Measurements from ENCODE around the gene TRIM40. TPM values are rescaled to one million over a fixed set of nuclear protein-coding genes. Genes with fewer than 3 reads are reported as not detected.

TRIM40 gene
- total and polyA plus RNA-seq, 4 donors: 0.08 to 0.20 TPM; not detected in 2

DNA sequence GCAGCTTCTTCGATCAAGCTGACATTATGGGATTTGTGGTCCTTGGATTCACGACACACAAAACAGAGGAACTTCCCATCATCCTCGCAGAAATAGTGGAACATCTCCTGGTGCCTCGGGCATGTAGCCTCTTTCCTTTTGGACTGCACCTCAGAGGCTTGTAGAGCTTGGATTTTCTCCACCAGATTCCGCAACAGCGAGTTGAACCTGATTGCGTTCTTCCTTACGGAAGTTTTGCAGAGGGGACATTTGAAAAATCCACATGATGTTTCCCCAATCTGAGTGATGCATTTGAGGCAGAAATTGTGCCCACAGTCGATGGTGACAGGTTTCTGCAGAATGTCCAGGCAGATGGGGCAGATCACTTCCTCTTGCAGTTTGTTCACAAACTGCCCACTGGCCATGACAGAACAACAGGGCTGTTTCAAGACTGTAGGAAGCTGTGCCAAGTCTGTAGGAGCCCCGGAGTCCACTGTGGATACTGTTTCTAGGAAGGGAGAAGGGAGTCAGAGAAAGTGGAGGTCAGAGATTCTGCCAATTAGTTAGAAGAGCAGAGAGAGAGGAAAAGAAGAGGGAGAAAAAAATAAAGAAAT is 23.4 kb upstream of the TRIM40 start:
- no peaks in the 10 kb centered on the region for H3K9me3 ChIP-seq (ENCODE audit: control insufficient read depth in 4 of 4, insufficient read depth in 3 of 4, low read length in 3 of 4)
- H3K27ac ChIP-seq (ENCODE audit: low read depth in 1 of 2, low read length in 1 of 2): no peak overlapping the region
- ATAC-seq (ENCODE audit: insufficient read depth, low FRiP score) (no peak), DNase-seq (no peak)
- TF ChIP-seq, protein P1, sequence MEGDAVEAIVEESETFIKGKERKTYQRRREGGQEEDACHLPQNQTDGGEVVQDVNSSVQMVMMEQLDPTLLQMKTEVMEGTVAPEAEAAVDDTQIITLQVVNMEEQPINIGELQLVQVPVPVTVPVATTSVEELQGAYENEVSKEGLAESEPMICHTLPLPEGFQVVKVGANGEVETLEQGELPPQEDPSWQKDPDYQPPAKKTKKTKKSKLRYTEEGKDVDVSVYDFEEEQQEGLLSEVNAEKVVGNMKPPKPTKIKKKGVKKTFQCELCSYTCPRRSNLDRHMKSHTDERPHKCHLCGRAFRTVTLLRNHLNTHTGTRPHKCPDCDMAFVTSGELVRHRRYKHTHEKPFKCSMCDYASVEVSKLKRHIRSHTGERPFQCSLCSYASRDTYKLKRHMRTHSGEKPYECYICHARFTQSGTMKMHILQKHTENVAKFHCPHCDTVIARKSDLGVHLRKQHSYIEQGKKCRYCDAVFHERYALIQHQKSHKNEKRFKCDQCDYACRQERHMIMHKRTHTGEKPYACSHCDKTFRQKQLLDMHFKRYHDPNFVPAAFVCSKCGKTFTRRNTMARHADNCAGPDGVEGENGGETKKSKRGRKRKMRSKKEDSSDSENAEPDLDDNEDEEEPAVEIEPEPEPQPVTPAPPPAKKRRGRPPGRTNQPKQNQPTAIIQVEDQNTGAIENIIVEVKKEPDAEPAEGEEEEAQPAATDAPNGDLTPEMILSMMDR (IDR thresholded peaks at IDR 0.05; ENCODE audit: control extremely low read depth, extremely low read depth): no peak
- H3K27me3 ChIP-seq (ENCODE audit: control insufficient read depth in 3 of 3, insufficient read depth in 3 of 3, low read length in 2 of 3): peaks cover 0 to 65% (median 46%) of the 10 kb centered on the region in 3 donors
- H3K9ac ChIP-seq (ENCODE audit: insufficient read depth in 1 of 2, low read length in 2 of 2): no peak overlapping the region
- no peaks in the 10 kb centered on the region for H3K4me1 ChIP-seq (ENCODE audit: control insufficient read depth in 5 of 5, insufficient read depth in 5 of 5, low read length in 5 of 5)
- no peak overlapping the region for H3K4me3 ChIP-seq
- WGBS, 2 donors: 80 to 81% methylated on average over 10 of the region's 10 CpGs
- no peaks in the 10 kb centered on the region for H3K36me3 ChIP-seq (ENCODE audit: control insufficient read depth in 4 of 4, insufficient read depth in 4 of 4, low read length in 4 of 4)

DNA sequence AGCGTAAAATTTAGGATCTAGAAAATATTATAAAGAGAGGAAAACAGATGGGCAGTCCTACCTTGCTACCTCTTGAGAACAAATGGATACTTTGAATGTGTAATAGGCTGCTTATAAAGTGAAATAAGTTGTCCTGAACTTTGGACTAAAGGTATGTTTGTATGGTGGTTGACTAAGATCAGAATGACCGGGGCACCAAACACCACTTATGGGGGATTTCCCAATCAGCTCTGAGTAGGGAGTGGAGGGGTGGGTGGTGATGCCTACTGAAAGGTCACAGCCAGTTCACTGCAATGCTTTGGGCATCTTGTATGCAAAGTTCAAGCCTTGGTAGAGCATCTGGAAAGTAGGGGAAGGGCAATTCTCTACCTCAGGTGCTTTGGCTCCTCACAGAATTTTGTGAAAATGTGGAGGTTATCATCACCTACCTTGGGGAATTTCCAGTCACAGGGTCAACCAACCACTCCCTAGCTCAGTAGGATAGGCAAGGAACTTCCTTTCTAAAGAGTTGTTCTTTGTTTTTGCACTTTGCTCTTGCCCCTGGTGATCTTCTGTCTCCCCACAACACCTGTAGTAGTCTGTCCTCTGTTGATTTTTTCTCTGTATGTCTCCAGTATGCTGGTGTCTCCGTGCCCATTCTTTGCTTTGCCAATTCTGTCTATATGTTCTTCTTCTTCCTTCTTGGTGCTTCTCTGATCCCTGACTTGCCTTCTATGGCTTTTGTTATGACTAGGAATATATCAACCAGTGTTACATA is 22.8 kb upstream of the TRIM40 start, which contains the start of gene TRIM31:
Gene TRIM31, minus strand, starts transcription at position 88 of the 757 bp plus-strand sequence. CDS start 285 bp downstream, outside the sequence.
- 67 to 75% methylated on average over 3 of the region's 3 CpGs for WGBS, 2 donors
- ATAC-seq (ENCODE audit: insufficient read depth, low FRiP score) (no peak), DNase-seq (no peak)
- H3K36me3 ChIP-seq (ENCODE audit: control insufficient read depth in 4 of 4, insufficient read depth in 4 of 4, low read length in 4 of 4): no peaks in the 10 kb centered on the region
- no peak within 1 kb of the TSS for H3K9ac ChIP-seq (ENCODE audit: insufficient read depth in 1 of 2, low read length in 2 of 2)
- H3K4me3 ChIP-seq: no peak within 1 kb of the TSS
- no peak within 1 kb of the TSS for H3K27ac ChIP-seq (ENCODE audit: low read depth in 1 of 2, low read length in 1 of 2)
- H3K9me3 ChIP-seq (ENCODE audit: control insufficient read depth in 4 of 4, insufficient read depth in 3 of 4, low read length in 3 of 4): no peaks in the 10 kb centered on the region
- H3K4me1 ChIP-seq (ENCODE audit: control insufficient read depth in 5 of 5, insufficient read depth in 5 of 5, low read length in 5 of 5): no peaks in the 10 kb centered on the region
- H3K27me3 ChIP-seq (ENCODE audit: control insufficient read depth in 3 of 3, insufficient read depth in 3 of 3, low read length in 2 of 3): peaks cover 0 to 59% (median 43%) of the 10 kb centered on the region in 3 donors
- TF ChIP-seq, protein P1 (IDR thresholded peaks at IDR 0.05; ENCODE audit: control extremely low read depth, extremely low read depth): no peak

DNA sequence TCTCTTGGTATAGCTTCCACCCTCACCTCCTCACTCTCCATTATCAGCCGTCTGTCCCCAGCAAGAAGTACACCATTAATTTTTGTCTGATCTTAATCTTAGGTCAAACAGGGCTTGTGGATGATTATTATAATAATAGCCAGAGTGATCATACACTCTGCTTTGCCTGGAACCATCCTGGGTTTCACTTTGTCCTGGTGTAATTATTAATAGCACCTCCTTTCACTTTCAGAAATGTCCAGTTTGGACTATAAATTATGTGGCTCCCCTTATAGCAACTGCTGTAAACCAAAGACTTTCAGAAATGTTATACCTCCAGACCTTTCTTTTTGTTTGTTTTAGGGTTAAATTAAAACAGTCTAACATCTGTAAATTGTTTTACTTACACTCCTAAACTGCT is 22.1 kb upstream of the TRIM40 start:
- H3K4me1 ChIP-seq (ENCODE audit: control insufficient read depth in 5 of 5, insufficient read depth in 5 of 5, low read length in 5 of 5): no peaks in the 10 kb centered on the region
- H3K9me3 ChIP-seq (ENCODE audit: control insufficient read depth in 4 of 4, insufficient read depth in 3 of 4, low read length in 3 of 4): no peaks in the 10 kb centered on the region
- TF ChIP-seq, protein P1 (IDR thresholded peaks at IDR 0.05; ENCODE audit: control extremely low read depth, extremely low read depth): no peak
- H3K27me3 ChIP-seq (ENCODE audit: control insufficient read depth in 3 of 3, insufficient read depth in 3 of 3, low read length in 2 of 3): peaks cover 0 to 54% (median 41%) of the 10 kb centered on the region in 3 donors
- ATAC-seq (ENCODE audit: insufficient read depth, low FRiP score) (no peak), DNase-seq (no peak)
- H3K9ac ChIP-seq (ENCODE audit: insufficient read depth in 1 of 2, low read length in 2 of 2): no peak overlapping the region
- 55 to 81% methylated on average over 1 of the region's 1 CpG for WGBS, 2 donors
- no peak overlapping the region for H3K27ac ChIP-seq (ENCODE audit: low read depth in 1 of 2, low read length in 1 of 2)
- no peak overlapping the region for H3K4me3 ChIP-seq
- no peaks in the 10 kb centered on the region for H3K36me3 ChIP-seq (ENCODE audit: control insufficient read depth in 4 of 4, insufficient read depth in 4 of 4, low read length in 4 of 4)
